ENCODE data around the gene TMEM74B.

The TMEM74B gene

GRCh38 chr20:1196634-1197033, 11.9 kb upstream of the TMEM74B start:
- H3K4me3 ChIP-seq (ENCODE audit: low read depth, low read length, poor library complexity, severe bottlenecking), result no peak overlapping the region

GRCh38 chr20:1195226-1195625, 10.4 kb upstream of the TMEM74B start:
- Histone ChIP-seq H3F3A (ENCODE audit: insufficient read depth, low read length) (no peaks in the 10 kb centered on the region), H3K9me2 (ENCODE audit: low read depth, low read length) (no peaks in the 10 kb centered on the region), H3K9me3 (ENCODE audit: low read length) (peaks cover 4% of the 10 kb centered on the region; the same call in 1 of the 2 replicates), H3K27me3 (ENCODE audit: insufficient read depth, low read length) (peaks cover 5% of the 10 kb centered on the region; the same call in 1 of the 2 replicates), H3K27ac (ENCODE audit: low read depth, low read length, poor library complexity, severe bottlenecking) (no peak overlapping the region), H4K20me1 (ENCODE audit: insufficient read depth, low read length) (no peaks in the 10 kb centered on the region), H3K4me3 (ENCODE audit: low read depth, low read length, poor library complexity, severe bottlenecking) (no peak overlapping the region), H3K9ac (ENCODE audit: low read length) (no peak overlapping the region), H3K79me2 (ENCODE audit: insufficient read depth, low read length) (no peaks in the 10 kb centered on the region), H3K4me2 (ENCODE audit: low read length) (no peak overlapping the region), H3K4me1 (ENCODE audit: insufficient read depth, low read length, severe bottlenecking) (no peaks in the 10 kb centered on the region), H2AFZ (ENCODE audit: low read length) (no peak overlapping the region), H3K36me3 (ENCODE audit: insufficient read depth, low read length) (no peaks in the 10 kb centered on the region)
- TF ChIP-seq EZH2 (IDR thresholded peaks at IDR 0.05; ENCODE audit: borderline replicate concordance, low read length) (no peak), CTCF (IDR thresholded peaks at IDR 0.05; ENCODE audit: low read length) (no peak)

More at GRCh38 chr20:1196634-1197033, 11.9 kb upstream of the TMEM74B start:
- no peak overlapping the region for H3K4me2 ChIP-seq (ENCODE audit: low read length)
- no peaks in the 10 kb centered on the region for H3K79me2 ChIP-seq (ENCODE audit: insufficient read depth, low read length)
- no peak overlapping the region for H3K27ac ChIP-seq (ENCODE audit: low read depth, low read length, poor library complexity, severe bottlenecking)
- H3K9ac ChIP-seq (ENCODE audit: low read length), result no peak overlapping the region
- peaks cover 4% of the 10 kb centered on the region; the same call in 1 of the 2 replicates for H3K9me3 ChIP-seq (ENCODE audit: low read length)
- H3K36me3 ChIP-seq (ENCODE audit: insufficient read depth, low read length), result no peaks in the 10 kb centered on the region
- no peaks in the 10 kb centered on the region for H3K9me2 ChIP-seq (ENCODE audit: low read depth, low read length)
- H2AFZ ChIP-seq (ENCODE audit: low read length), result no peak overlapping the region
- peaks cover 5% of the 10 kb centered on the region; the same call in 1 of the 2 replicates for H3K27me3 ChIP-seq (ENCODE audit: insufficient read depth, low read length)
- TF ChIP-seq CTCF (IDR thresholded peaks at IDR 0.05; ENCODE audit: low read length) (no peak), EZH2 (IDR thresholded peaks at IDR 0.05; ENCODE audit: borderline replicate concordance, low read length) (no peak)
- no peaks in the 10 kb centered on the region for H3F3A ChIP-seq (ENCODE audit: insufficient read depth, low read length)
- H3K4me1 ChIP-seq (ENCODE audit: insufficient read depth, low read length, severe bottlenecking), result no peaks in the 10 kb centered on the region
- no peaks in the 10 kb centered on the region for H4K20me1 ChIP-seq (ENCODE audit: insufficient read depth, low read length)

GRCh38 chr20:1191299-1191698, 6.5 kb upstream of the TMEM74B start:
- TF ChIP-seq EZH2 (IDR thresholded peaks at IDR 0.05; ENCODE audit: borderline replicate concordance, low read length) (no peak), CTCF (IDR thresholded peaks at IDR 0.05; ENCODE audit: low read length) (no peak)
- Histone ChIP-seq H3K27ac (ENCODE audit: low read depth, low read length, poor library complexity, severe bottlenecking) (no peak overlapping the region), H3K79me2 (ENCODE audit: insufficient read depth, low read length) (no peaks in the 10 kb centered on the region), H3K9ac (ENCODE audit: low read length) (no peak overlapping the region), H3K4me3 (ENCODE audit: low read depth, low read length, poor library complexity, severe bottlenecking) (no peak overlapping the region), H3F3A (ENCODE audit: insufficient read depth, low read length) (no peaks in the 10 kb centered on the region), H3K4me2 (ENCODE audit: low read length) (no peak overlapping the region), H4K20me1 (ENCODE audit: insufficient read depth, low read length) (no peaks in the 10 kb centered on the region), H3K36me3 (ENCODE audit: insufficient read depth, low read length) (no peaks in the 10 kb centered on the region), H3K9me2 (ENCODE audit: low read depth, low read length) (no peaks in the 10 kb centered on the region), H2AFZ (ENCODE audit: low read length) (no peak overlapping the region), H3K9me3 (ENCODE audit: low read length) (no peaks in the 10 kb centered on the region), H3K27me3 (ENCODE audit: insufficient read depth, low read length) (no peaks in the 10 kb centered on the region; the same call in 1 of the 2 replicates), H3K4me1 (ENCODE audit: insufficient read depth, low read length, severe bottlenecking) (no peaks in the 10 kb centered on the region)
